Measurements from ENCODE around the gene ELL.

ELL gene

GRCh38 chr19:18473003-18473705 is 48.7 kb downstream of the ELL start:
- no peak for DNase-seq (ENCODE audit: low read depth in 2 of 3, low spot score in 1 of 3)

GRCh38 chr19:18470787-18471186 is 51.1 kb downstream of the ELL start:
- no peak for DNase-seq (ENCODE audit: low read depth in 2 of 3, low spot score in 1 of 3)

- peak in 2 of 3 donors; percentile 53 to 54 for DNase-seq (ENCODE audit: low read depth in 2 of 3, low spot score in 1 of 3)
These were observed 52.6 kb downstream of the ELL start for GRCh38 chr19:18469069-18469846.

DNA sequence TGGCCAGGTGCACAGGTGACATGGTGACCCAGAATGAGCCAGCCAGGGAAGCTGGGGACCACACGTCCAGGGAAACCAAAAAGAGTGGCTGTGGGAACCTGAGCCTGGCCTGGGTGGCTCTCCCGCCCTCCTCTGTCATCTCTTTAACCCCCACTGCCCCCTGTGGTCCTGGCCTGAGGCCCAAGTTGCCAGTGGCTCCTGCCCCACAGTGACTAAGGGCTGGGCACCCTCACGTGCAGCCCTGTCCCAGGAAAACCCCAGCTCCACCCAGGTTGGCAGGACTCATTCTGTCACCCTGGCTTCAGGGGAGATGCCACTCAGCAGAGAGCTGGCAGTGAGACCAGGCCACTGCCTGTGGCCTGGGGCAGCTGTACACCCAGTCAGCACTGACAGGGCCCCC is 53.4 kb downstream of the ELL start:
- no peak for DNase-seq (ENCODE audit: low read depth in 2 of 3, low spot score in 1 of 3)

DNA sequence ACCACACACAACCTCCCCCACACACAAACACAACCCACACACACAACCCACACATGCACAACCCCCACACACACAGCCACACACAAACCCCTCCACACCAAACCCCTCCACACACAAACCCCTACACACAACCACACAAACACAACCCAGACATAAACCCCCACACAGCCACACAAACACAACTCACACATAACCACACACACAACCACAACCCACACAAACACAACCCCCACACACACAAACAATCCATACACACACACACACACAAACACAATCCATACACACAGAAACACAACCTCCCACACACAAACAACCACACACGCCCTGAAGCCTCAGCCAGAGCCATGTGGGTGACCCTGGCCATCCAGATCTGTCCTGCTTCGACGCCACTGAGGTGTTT is 53.9 kb downstream of the ELL start:
- DNase-seq (ENCODE audit: low read depth in 2 of 3, low spot score in 1 of 3) = no peak

DNA sequence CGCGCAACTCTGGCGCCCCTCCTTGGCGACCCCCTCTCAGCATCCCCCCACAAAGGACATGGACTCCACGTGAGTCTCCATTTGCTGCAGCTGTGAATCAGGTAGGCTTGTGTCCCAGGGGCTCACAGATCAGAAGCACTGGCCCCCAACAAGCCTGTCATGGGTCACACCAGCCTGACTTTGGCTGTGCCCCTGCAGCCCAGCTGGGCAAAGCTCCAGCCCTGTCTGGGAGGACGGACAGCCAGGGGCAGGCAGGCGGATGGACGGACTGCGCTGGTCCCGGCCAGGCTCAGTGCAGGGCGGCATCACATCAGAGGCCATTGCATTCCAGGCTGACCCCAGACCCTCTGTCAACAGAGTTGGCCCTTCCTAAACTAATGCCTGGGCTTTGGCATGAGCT is 55.5 kb downstream of the ELL start:
- DNase-seq (ENCODE audit: low read depth in 2 of 3, low spot score in 1 of 3) = no peak

DNA sequence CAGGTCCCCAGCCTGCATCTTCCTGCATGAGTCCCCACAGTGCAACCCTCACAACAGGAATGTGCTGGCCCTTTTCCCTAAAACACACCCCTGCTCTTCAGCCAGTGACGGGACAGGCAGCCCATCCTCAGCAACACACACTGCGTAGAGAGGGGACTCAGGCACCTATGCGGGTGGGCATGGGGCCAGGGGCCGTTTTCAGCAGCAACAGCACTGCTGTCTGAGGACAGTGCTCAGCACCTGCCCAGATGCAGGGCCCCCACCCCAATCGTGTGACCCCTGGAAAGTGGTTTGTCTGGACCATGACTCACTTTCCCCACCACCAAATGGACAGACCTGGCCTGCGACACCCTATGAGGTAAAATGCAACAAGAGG is 55.9 kb downstream of the ELL start:
- DNase-seq (ENCODE audit: low read depth in 2 of 3, low spot score in 1 of 3) = no peak

DNA sequence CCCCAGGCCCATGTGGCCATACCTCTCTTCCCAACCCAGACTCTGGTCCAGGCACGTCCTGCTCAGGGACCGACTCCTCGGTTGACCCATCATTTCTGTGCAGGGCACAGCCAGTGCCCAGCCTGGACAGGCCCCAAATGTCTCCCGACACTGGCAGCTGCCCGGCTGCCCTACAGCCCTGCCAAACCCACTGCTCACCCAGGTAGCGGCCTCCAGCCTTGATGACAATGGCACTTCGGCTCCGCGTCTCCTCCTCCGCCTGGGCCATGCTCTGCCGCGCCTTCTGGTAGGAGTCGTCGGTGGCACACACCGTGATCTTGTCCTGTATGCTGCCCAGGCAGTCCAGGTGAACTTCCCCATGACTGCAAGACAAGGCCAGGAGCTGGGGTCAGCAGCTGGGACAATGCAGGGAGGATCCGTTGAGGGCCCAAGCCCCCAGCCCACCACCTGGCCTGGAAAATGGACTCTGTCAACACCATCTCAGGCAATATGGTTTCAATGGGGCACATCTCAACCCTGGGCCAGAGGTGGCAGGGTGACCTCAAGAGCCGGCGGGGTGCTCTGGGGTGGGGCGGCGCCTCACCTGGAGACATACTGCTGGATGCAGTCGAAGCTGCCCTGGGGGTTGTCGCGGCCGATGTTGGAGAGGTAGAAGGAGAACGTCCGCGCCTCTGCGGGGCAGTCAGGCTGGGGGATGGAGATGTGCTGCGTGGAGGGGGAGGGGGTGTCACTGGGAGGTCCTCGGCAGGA is 56.5 kb downstream of the ELL start:
- DNase-seq (ENCODE audit: low read depth in 2 of 3, low spot score in 1 of 3) = no peak

GRCh38 chr19:18464646-18465045 is 57.2 kb downstream of the ELL start:
- no peak for DNase-seq (ENCODE audit: low read depth in 2 of 3, low spot score in 1 of 3)

DNA sequence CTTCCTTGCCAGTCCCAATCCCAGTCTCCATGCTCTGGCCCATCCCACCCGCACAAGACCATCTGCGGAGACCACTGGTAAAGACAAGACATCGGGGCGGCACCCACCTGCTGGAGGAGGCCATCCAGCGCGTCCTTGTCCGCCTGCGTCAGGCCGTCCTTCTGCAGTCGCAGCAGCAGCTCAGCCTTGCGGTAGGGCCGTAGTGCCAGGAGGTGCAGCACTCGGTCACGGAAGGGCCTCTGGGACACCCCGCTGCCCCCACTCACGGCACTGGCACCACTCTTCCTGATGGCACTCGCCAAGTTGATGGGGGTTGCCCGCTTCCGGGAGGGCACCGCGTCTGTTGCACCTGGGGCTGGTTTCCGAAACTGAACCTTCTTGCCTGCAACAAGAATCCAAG is 60.4 kb downstream of the ELL start:
- DNase-seq (ENCODE audit: low read depth in 2 of 3, low spot score in 1 of 3) = no peak

DNA sequence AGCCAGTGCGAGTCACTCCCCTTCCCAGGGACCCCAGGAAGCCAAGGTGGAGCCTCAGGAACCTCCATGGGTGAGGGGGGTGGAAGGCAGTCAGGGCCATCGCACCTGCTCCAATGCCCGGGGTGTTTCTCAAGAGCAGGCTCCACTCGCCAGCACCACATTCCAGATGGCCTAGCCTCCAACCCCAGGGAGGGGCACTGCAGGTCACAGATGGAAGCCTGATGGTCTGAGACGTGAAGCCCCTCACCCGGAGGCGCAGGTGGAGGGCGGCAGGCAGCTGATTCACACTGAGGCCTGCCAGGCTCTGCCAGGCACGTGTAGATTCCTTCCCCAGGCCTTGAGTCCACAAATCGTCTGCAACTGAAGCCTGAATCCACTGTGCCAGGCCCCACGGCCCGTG is 61.0 kb downstream of the ELL start:
- no peak for DNase-seq (ENCODE audit: low read depth in 2 of 3, low spot score in 1 of 3)

DNA sequence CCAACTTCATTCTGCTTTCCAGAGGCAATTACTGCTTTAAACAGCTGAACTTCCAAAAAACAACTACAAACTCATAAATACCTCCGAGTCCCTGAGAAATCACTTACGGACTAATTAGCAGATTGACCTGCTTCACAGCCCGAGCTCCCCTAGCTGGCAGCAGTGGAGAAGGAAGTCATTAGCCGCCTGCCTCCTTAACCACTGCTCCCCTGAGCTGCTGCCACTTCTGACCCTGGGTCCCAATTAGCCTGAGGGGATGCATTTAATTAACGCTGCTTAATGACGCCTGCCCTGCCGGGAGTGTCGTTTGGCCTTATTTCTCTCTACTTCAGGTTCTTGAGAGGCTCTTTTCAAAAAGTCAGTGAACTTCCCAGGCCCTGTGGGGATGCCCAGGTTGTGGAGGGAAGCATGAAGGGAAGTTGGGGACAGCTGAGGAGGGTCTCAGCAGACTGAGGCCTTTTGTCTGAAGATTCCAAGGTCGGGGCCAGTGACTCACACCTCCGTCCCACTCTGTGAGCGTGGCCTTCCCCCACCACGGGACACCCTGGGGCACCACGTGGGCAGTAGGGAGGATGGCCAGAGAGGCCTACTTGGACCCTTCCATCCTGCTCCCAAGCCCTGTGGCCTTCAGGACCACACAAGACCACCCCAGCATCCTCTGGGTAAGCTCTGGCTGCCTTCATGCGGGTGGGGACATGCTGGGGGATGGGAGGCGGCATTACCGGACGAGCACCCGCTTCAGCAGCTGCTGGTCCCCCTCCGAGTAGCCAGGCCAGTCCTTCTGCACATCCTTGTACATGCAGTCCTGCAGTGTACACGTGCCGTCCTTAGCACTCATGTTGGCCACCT is 64.2 kb downstream of the ELL start:
- no peak for DNase-seq (ENCODE audit: low read depth in 2 of 3, low spot score in 1 of 3)

DNA sequence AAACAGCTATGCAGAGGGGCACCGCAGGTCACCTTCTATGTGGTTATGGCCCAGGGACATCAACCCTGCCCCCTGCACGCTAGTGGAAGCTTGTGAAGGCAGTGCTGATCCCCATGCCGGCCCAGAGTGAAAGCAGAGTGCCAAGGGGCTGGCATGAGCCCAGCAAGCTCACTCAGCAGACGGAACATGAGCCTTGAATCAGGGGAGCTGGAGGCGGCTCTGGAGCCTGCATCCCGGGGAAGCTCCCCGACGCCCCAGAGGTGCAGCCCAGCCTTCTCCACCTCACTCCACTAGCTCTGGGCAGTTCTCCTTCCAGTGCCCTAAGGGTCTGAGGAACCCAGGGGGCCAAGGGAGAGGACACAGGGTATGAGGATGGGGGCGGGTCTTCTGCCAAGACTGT is 64.9 kb downstream of the ELL start:
- no peak for DNase-seq (ENCODE audit: low read depth in 2 of 3, low spot score in 1 of 3)

GRCh38 chr19:18456279-18456678 is 65.6 kb downstream of the ELL start:
- DNase-seq (ENCODE audit: low read depth in 2 of 3, low spot score in 1 of 3) = no peak

DNA sequence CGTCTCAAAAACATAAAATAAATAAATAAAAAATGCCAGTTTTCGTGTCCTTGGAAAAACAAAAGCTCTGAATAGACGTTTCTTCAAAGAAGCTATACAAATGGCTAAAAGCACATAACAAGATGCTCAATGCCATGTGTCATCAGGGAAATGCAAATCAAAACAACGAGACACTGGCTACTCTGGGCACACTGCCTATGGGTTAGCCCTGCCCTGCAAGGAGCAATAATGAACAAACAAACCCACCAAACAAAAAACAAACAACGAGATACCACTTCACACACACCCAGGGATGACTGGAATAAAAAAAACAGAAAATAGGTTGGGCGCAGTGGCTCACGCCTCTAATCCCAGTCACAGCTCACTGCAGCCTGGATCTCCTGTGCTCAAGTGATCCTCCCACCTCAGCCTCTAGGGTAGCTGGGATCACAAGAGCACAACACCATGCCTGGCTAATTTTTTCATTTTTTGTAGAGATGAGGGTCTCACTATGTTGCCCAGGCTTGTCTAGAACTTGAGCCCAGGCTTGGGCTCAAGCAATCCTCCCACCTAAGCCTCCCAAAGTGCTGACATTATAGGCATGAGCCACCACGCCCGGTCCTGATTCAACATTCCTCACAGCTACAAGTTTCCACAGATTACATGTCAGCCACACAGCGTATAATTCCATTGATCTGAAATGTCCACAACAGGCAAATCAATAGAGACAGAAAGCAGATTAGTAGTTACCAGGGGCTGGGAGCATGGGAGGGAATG is 68.4 kb downstream of the ELL start:
- DNase-seq (ENCODE audit: low read depth in 2 of 3, low spot score in 1 of 3) = no peak

DNA sequence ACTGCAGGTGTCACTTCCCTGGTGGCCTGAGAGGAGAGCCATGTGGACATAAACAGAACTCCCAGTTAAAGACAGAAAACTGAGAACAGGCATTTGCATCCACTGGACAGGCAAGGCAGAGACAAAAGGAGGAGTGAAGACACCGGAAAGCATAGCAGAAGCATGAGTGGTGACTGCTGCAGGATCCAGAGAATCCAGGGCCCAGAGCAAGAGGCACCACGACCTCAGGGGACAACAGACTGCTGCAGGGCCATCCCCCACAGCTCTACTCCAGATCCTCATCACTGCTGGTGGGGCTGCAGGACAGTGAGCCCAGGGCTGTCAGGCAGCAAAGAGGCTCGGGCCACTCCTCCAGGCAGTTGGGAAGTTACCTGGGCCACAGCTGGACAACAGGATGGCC is 69.5 kb downstream of the ELL start:
- no peak for DNase-seq (ENCODE audit: low read depth in 2 of 3, low spot score in 1 of 3)

DNA sequence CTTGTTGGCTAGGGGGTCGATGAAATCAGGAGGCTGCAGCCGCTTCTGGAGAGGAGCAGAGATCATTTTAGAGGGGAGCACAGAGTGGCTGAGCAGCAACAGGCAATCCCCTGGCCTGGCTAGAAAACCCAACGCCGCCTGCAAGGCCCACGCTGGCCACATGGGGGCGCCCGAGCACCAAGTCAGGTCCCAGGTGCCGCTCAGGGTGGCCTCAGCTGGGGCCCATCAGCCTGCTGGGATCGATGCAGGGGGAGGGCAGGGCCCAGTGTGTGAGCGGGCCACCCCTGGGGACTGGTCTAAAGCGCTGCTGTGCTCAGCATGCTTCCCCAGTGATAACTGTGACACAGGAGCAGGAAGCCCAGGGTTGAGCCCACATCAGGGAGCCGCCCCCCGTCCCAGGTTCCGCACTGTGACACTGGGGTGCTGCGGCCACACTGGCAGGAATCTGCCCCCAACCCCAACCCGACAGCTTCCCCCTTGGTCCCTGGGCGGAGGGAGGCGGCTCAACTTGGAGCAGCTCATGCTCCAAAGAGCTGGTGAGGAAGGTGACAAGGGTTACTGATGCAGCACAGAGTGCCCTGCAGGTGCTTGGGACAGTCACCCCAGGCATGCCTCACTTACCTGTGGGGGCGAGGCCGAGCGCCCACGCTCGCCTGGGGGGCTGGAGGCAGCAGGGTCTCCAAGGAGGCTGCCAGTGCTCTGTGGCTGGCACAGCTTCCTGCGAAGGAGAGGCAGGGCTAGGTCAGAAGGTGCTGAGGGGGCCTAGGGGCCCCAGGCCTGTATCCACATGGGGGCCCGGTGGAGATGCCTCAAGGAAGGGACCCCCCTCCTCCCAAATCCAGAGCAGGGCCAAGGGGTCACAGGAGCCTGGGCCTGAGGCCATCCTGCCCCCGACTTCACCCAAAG is 70.7 kb downstream of the ELL start:
- peak; percentile 80 to 94 (median 81) for DNase-seq (ENCODE audit: low read depth in 2 of 3, low spot score in 1 of 3)

DNA sequence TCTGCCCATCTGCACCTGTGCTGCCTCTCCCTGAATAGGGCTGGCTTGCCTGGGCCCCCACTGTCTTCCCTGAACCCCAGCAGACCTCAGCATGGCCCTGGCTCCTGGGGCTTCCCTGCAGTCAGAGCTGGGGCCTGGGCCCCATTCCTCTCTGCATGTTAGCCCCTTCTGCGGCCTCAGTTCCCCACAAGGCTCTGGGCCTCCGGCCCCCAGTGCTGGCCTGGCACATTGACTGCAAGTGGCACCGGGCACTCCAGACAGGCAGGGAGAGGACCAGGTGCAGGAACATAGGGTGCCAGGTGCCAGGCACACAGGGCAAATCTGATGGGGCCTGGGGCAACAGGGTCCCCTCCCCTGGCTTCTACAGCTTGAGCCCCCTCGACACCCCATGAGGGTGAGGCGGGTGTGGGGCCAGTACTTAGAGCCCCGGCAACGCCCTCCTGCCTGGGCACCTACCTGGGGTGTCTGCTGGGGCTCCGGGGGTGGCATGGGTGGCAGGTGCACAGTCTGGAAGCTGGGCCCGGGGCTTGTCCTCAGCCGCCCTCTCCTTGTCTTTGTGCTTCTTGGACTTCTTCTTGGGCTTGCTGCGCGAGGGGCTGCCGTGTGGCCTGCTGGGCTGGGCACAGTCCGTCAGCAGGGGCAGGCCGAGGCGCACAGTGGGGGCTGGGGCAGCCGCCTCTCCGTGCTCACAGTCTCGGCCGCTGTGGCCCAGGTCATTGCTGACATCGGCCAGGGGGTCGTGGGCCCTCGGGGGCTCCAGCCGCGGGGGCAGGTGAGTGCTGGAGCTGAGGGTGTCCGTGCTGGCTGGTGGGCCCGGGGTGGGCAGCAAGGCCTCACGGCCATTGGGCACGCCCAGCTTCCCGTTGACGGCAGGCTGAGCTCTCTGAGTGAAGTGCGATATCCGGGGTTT is 71.6 kb downstream of the ELL start:
- DNase-seq (ENCODE audit: low read depth in 2 of 3, low spot score in 1 of 3) = no peak

Measured in stimulated activated CD4-positive, alpha-beta T cell treated with anti-CD3 and anti-CD28 coated beads, Interleukin-12 subunit alpha, Interleukin-12 subunit beta, amount 100 ng/mL, for 48 hours (primary cell).